ENCODE data around the gene ACTA2.

- TF ChIP-seq CTCF (IDR thresholded peaks at IDR 0.05) (no peak), POLR2AphosphoS5 (IDR thresholded peaks at IDR 0.05) (no peak)
Measured at GRCh38 chr10:88961266-88961665, 8.7 kb upstream of the ACTA2 start.
